Kidney epithelial cell (primary cell): ENCODE results near the gene POU2F3. TPM values are rescaled to one million over a fixed set of nuclear protein-coding genes. Genes with fewer than 3 reads are reported as not detected.

Source experiments
- DNase-seq: peaks from one replicate; pipeline ENCODE4 v3.0.0-alpha.2; 2010; ENCODE audit warnings: low read depth
- H3K27me3 ChIP-seq: 2 replicates; pipeline ENCODE4 v1.6.0; 2011; ENCODE audit warnings: low read length; ENCODE audit not compliant: control insufficient read depth, insufficient read depth
- H3K36me3 ChIP-seq: 2 replicates; pipeline ENCODE4 v1.5.1; 2011; ENCODE audit warnings: low read length; ENCODE audit not compliant: control insufficient read depth, insufficient read depth
- H3K4me3 ChIP-seq: 2 replicates; pipeline ENCODE4 v1.5.1; 2011; ENCODE audit warnings: low read depth, mild to moderate bottlenecking, control low read depth, low read length
- CTCF ChIP-seq: IDR thresholded peaks from 2 replicates; pipeline ENCODE4 v1.5.1; 2011; ENCODE audit warnings: mild to moderate bottlenecking, moderate library complexity, low read length, control low read depth, inconsistent platforms; ENCODE audit not compliant: insufficient read depth, poor library complexity, severe bottlenecking
- total RNA-seq: library from RNA; depleted of rRNA; stranded (reverse); fragments of >200 nt; gene quantifications from 2 replicates; pipeline ENCODE4 v1.2.3, GENCODE V29; 2015

The POU2F3 gene
- total RNA-seq, 1 donor from 2014 or later = 1.1 TPM

DNA sequence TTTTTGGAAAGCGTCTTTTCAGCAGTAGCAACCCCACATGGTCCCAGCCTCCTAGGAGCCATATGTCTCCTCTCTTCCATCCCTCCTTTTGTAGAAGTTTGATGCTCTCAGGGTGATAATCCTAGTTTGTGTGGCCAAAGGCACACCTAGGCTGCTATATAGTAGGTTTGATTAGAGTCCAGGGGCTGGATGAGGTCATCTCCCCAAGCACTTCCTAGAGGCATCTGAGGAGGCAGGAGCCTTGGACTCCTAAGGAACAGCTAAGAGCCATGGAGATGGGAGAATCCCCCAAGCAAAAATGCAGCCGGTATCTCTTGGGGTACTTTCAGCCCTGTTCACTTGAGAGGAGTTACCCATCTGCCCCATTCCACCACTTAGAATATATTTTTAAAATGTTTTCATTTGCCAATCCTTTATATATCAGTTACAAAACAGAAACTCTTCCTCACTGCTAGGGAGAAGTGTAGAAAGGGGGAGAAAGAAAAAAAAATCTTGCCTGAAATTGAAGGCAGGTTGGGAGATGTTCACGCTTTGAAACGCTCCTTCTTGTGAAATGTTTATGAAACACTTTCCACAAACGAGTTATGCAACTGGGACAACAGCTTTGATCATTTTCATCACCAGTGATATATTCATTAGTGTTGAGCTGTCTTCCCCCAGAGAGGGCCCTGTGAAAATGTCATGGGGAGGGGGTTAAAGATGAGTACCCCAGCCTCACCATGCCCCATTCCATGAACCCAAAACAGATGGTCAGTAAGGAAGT, 53.3 kb downstream of the POU2F3 start:
- Histone ChIP-seq H3K27me3 (peaks cover 4% of the 10 kb centered on the region), H3K4me3 (no peak overlapping the region), H3K36me3 (no peaks in the 10 kb centered on the region)
- no peak for TF ChIP-seq CTCF
- DNase-seq = no peak

- Histone ChIP-seq H3K36me3 (no peaks in the 10 kb centered on the region), H3K27me3 (peaks cover 4% of the 10 kb centered on the region), H3K4me3 (no peak overlapping the region)
- DNase-seq = no peak
- no peak for TF ChIP-seq CTCF
Measured at GRCh38 chr11:120294096-120294495, 54.2 kb downstream of the POU2F3 start.

DNA sequence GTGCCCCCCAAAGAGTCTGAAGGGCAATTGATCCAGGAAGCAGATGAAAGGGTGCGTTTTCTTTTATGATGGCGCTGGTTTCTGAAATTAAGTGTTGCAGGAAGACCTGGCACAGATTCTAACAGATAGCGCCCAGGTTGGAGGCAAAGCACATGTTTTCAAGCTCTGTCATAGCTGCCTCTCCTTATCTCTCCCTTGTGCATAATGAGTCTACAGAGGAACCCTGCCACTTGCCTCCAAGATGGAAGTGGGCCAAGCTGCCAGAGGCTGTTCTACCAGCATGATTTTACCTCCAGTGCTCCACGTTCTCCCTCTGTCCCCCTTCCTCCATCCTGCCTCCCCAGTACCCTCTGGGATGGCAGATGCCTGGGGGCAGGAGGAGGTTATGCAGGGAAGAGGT, 55.2 kb downstream of the POU2F3 start:
- H3K27me3 ChIP-seq = peaks cover 4% of the 10 kb centered on the region
- no peak overlapping the region for H3K4me3 ChIP-seq
- no peak for TF ChIP-seq CTCF
- DNase-seq = no peak
- H3K36me3 ChIP-seq = no peaks in the 10 kb centered on the region

GRCh38 chr11:120296554-120296953, 56.6 kb downstream of the POU2F3 start:
- peaks cover 4% of the 10 kb centered on the region for H3K27me3 ChIP-seq

GRCh38 chr11:120298461-120298860, 58.5 kb downstream of the POU2F3 start:
- TF ChIP-seq CTCF = no peak
- Histone ChIP-seq H3K36me3 (no peaks in the 10 kb centered on the region), H3K4me3 (no peak overlapping the region), H3K27me3 (peaks cover 4% of the 10 kb centered on the region)
- DNase-seq = no peak

More at GRCh38 chr11:120296554-120296953, 56.6 kb downstream of the POU2F3 start:
- TF ChIP-seq CTCF = no peak
- no peak overlapping the region for H3K4me3 ChIP-seq
- no peak for DNase-seq
- H3K36me3 ChIP-seq = no peaks in the 10 kb centered on the region
